HepG2 (cell line): ENCODE data around the gene LSM14B. TPM values are rescaled to one million over a fixed set of nuclear protein-coding genes. Genes with fewer than 3 reads are reported as not detected.

Source experiments
- ARNT2 ChIP-seq: sonication (generic); formaldehyde crosslinking; IDR thresholded peaks from 2 replicates; pipeline ENCODE4 v1.8.0; 2022; ENCODE audit warnings: mild to moderate bottlenecking, low read depth, missing genetic modification reagents, moderate library complexity
- IKZF4 ChIP-seq: sonication (generic); formaldehyde crosslinking; IDR thresholded peaks from 2 replicates; pipeline ENCODE4 v1.5.1; 2020; ENCODE audit warnings: borderline replicate concordance, mild to moderate bottlenecking, low read depth, missing genetic modification reagents; ENCODE audit errors: not compliant biosample characterization
- JARID2 ChIP-seq: sonication (generic); formaldehyde crosslinking; IDR thresholded peaks from 2 replicates; pipeline ENCODE4 v1.8.1; 2023; ENCODE audit warnings: missing genetic modification reagents, inconsistent platforms; ENCODE audit not compliant: insufficient replicate concordance
- KAT2B ChIP-seq: fragments of 150-350 bp; IDR thresholded peaks from 2 replicates; pipeline ENCODE4 v1.6.1; 2014; ENCODE audit warnings: low read depth, low read length, borderline replicate concordance
- NFIC ChIP-seq: IDR thresholded peaks from 2 replicates; pipeline ENCODE4 v1.6.1; 2012; ENCODE audit warnings: mild to moderate bottlenecking, low read length, inconsistent platforms
- PITX1 ChIP-seq: sonication (generic); formaldehyde crosslinking; IDR thresholded peaks from 2 replicates; pipeline ENCODE4 v1.5.1; 2020; ENCODE audit warnings: mild to moderate bottlenecking, missing genetic modification reagents
- POLR2A ChIP-seq, 2 experiments: IDR thresholded peaks; 2 replicates each; pipeline ENCODE4 v1.6.1; 2011; ENCODE audit warnings: low read depth in 2 of 2, low read length in 2 of 2, mild to moderate bottlenecking in 1 of 2, moderate library complexity in 1 of 2; ENCODE audit not compliant: insufficient read depth in 1 of 2
- RARA ChIP-seq: IDR thresholded peaks from 2 replicates; pipeline ENCODE4 v1.6.1; 2016; ENCODE audit warnings: missing genetic modification reagents, missing compliant biosample characterization
- RBAK ChIP-seq: sonication (generic); formaldehyde crosslinking; IDR thresholded peaks from 2 replicates; pipeline ENCODE4 v1.5.1; 2020; ENCODE audit warnings: mild to moderate bottlenecking, missing genetic modification reagents
- RCOR2 ChIP-seq: IDR thresholded peaks from 2 replicates; pipeline ENCODE4 v1.6.1; 2016; ENCODE audit warnings: missing biosample characterization, missing genetic modification reagents
- ZFY ChIP-seq: sonication (generic); formaldehyde crosslinking; IDR thresholded peaks from 2 replicates; pipeline ENCODE4 v1.4.0; 2020; ENCODE audit warnings: missing genetic modification reagents
- ZNF546 ChIP-seq: sonication (generic); formaldehyde crosslinking; conservative IDR thresholded peaks from 2 replicates; pipeline ENCODE4 v1.8.1; 2023; ENCODE audit warnings: mild to moderate bottlenecking, missing genetic modification reagents
- ZNF644 ChIP-seq: IDR thresholded peaks from 2 replicates; pipeline ENCODE4 v1.6.1; 2016; ENCODE audit warnings: low read depth
- ZNF746 ChIP-seq: sonication (generic); formaldehyde crosslinking; IDR thresholded peaks from 2 replicates; pipeline ENCODE4 v1.8.0; 2022; ENCODE audit warnings: mild to moderate bottlenecking, missing genetic modification reagents
- ZNF776 ChIP-seq: sonication (generic); formaldehyde crosslinking; IDR thresholded peaks from 2 replicates; pipeline ENCODE4 v1.4.0; 2020; ENCODE audit warnings: mild to moderate bottlenecking, missing genetic modification reagents
- ZSCAN20 ChIP-seq: sonication (generic); formaldehyde crosslinking; IDR thresholded peaks from 2 replicates; pipeline ENCODE4 v1.4.0; 2020; ENCODE audit warnings: missing genetic modification reagents, mild to moderate bottlenecking, borderline replicate concordance
- ZSCAN22 ChIP-seq: sonication (generic); formaldehyde crosslinking; IDR thresholded peaks from 2 replicates; pipeline ENCODE4 v1.4.0; 2020; ENCODE audit warnings: mild to moderate bottlenecking, missing genetic modification reagents
- polyA plus RNA-seq, 8 experiments: library from polyadenylated mRNA; depleted of rRNA in 3 of 8; stranded (reverse) in 7 of 8; unstranded in 1 of 8; fragments of >200 nt; fragmentation: Illumina TruSeq in 4 of 8; extraction: Trizol in 4 of 8; gene quantifications; 2 replicates each; pipeline versions ENCODE4 v1.2.1 to v1.2.3, GENCODE V29; 2011 to 2016; ENCODE audit warnings: low read depth in 4 of 8, missing spikeins in 1 of 8, mixed read lengths in 1 of 8; ENCODE audit not compliant: insufficient read depth in 1 of 8
- total RNA-seq, 5 experiments: library from RNA; depleted of rRNA; stranded (reverse); fragments of >200 nt; fragmentation: Illumina TruSeq; extraction: Trizol; gene quantifications; 2 replicates each; pipeline ENCODE4 v1.2.3, GENCODE V29; 2016; ENCODE audit warnings: low read depth in 1 of 5
- TF ChIP-seq, protein P1 (sequence below): IDR thresholded peaks from 2 replicates; pipeline ENCODE4 v1.6.1; 2016; ENCODE audit warnings: low read depth, borderline replicate concordance
- TF ChIP-seq, protein P2 (sequence below): fragments of 450-650 bp; IDR thresholded peaks from 2 replicates; pipeline ENCODE4 v1.6.1; 2016
- TF ChIP-seq, protein P3 (sequence below), 2 experiments: IDR thresholded peaks; 2 replicates each; pipeline ENCODE4 v1.6.1; 2011 to 2012; ENCODE audit warnings: low read length in 2 of 2, borderline replicate concordance in 1 of 2, low read depth in 1 of 2, mild to moderate bottlenecking in 1 of 2, moderate library complexity in 1 of 2
- TF ChIP-seq, protein P4 (sequence below): sonication (generic); formaldehyde crosslinking; IDR thresholded peaks from 2 replicates; pipeline ENCODE4 v1.8.1; 2023; ENCODE audit warnings: mild to moderate bottlenecking, inconsistent platforms, moderate library complexity, missing genetic modification reagents, borderline replicate concordance
- TF ChIP-seq, protein P5 (sequence below): sonication (generic); formaldehyde crosslinking; conservative IDR thresholded peaks from 2 replicates; pipeline ENCODE4 v1.4.0; 2020; ENCODE audit warnings: missing genetic modification reagents

Gene LSM14B
- total and polyA plus RNA-seq, 2 of the 13 experiments (the other 11 are each of a cell fraction or from before 2014, with no cell fraction given): 43.3 to 79.2 TPM

DNA sequence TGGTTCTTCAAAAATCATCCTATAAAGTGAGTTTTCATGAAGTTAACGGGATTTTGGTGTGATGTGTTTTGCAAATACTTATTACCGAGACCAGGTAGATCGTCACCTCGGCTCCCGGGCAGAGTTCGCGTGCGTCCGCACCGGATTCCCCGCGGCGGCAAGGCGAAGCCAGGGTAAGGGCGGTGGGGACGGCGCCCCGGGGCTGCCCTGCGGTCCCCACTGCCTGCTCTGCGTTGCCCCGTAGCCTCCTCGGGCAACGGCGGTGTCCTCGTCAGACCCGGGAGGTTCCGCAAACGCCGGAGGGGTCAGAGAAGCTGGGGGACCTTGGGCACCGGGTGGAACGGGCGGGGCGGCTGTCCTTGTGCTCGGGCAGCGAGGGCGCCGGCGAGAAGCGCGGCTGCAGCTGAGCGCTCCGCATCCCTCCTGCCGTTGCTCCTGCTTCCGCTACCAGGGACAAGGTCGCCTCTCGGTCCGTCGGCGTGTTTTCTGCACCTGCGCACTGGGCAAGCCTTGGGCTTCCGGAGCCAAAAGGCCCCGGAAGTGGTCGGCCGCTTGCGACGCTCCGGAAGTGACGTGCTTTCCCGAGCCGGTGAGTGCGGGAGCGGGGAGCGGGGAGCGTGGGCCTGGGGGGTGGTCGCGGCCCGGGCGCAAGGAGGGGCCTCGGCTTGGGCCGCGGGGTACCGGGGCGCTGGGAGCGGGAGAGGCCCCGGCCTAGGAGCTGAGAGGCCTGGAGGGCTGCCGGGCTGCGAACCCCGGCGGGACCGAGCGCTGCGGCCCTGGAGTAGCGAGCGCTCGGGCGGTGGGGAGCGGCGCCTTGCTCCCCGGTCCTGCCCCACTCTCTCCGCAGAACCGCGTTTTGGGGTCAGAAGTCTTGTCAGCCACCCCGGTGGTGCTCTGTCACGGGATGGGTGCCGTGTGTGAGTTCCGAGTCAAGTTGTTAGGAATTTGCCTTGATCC is 60.5 kb downstream of the LSM14B start, which contains the start of gene MTG2 (continued):
- TF ChIP-seq ZNF546 (CRISPR knock-in tag) (peak; percentile 88), RCOR2 (CRISPR knock-in tag) (no peak; the same call in 1 of the 2 replicates), PITX1 (CRISPR knock-in tag) (peak; percentile 90), POLR2A (IDR thresholded peaks at IDR 0.05; ENCODE audit: insufficient read depth in 1 of 2, low read depth in 2 of 2, low read length in 2 of 2) (peak; percentile 97 to 100), IKZF4 (peak; percentile 82), ZSCAN22 (CRISPR knock-in tag) (peak; percentile 74; the same call in 1 of the 2 replicates), ZSCAN20 (CRISPR knock-in tag) (peak; percentile 95; the same call in 1 of the 2 replicates), ZNF644 (CRISPR knock-in tag) (no peak), NFIC (no peak), RARA (CRISPR knock-in tag) (peak; percentile 71), JARID2 (CRISPR knock-in tag) (peak; percentile 94), ZNF776 (CRISPR knock-in tag) (peak; percentile 98), RBAK (CRISPR knock-in tag) (no peak; the same call in 1 of the 2 replicates), ZFY (peak; percentile 99), ARNT2 (peak; percentile 98), KAT2B (no peak), ZNF746 (CRISPR knock-in tag) (0 out of 2 replicates have a peak, but pooled peaks have one; percentile 53)
- TF ChIP-seq, protein P1, sequence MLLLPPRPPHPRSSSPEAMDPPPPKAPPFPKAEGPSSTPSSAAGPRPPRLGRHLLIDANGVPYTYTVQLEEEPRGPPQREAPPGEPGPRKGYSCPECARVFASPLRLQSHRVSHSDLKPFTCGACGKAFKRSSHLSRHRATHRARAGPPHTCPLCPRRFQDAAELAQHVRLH (CRISPR knock-in tag): peak; percentile 98
- TF ChIP-seq, protein P2, sequence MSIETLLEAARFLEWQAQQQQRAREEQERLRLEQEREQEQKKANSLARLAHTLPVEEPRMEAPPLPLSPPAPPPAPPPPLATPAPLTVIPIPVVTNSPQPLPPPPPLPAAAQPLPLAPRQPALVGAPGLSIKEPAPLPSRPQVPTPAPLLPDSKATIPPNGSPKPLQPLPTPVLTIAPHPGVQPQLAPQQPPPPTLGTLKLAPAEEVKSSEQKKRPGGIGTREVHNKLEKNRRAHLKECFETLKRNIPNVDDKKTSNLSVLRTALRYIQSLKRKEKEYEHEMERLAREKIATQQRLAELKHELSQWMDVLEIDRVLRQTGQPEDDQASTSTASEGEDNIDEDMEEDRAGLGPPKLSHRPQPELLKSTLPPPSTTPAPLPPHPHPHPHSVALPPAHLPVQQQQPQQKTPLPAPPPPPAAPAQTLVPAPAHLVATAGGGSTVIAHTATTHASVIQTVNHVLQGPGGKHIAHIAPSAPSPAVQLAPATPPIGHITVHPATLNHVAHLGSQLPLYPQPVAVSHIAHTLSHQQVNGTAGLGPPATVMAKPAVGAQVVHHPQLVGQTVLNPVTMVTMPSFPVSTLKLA: peak; percentile 60
- TF ChIP-seq, protein P3, sequence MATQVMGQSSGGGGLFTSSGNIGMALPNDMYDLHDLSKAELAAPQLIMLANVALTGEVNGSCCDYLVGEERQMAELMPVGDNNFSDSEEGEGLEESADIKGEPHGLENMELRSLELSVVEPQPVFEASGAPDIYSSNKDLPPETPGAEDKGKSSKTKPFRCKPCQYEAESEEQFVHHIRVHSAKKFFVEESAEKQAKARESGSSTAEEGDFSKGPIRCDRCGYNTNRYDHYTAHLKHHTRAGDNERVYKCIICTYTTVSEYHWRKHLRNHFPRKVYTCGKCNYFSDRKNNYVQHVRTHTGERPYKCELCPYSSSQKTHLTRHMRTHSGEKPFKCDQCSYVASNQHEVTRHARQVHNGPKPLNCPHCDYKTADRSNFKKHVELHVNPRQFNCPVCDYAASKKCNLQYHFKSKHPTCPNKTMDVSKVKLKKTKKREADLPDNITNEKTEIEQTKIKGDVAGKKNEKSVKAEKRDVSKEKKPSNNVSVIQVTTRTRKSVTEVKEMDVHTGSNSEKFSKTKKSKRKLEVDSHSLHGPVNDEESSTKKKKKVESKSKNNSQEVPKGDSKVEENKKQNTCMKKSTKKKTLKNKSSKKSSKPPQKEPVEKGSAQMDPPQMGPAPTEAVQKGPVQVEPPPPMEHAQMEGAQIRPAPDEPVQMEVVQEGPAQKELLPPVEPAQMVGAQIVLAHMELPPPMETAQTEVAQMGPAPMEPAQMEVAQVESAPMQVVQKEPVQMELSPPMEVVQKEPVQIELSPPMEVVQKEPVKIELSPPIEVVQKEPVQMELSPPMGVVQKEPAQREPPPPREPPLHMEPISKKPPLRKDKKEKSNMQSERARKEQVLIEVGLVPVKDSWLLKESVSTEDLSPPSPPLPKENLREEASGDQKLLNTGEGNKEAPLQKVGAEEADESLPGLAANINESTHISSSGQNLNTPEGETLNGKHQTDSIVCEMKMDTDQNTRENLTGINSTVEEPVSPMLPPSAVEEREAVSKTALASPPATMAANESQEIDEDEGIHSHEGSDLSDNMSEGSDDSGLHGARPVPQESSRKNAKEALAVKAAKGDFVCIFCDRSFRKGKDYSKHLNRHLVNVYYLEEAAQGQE (IDR thresholded peaks at IDR 0.05; ENCODE audit: borderline replicate concordance in 1 of 2, low read depth in 1 of 2, low read length in 2 of 2): peak in 1 of 2 experiments; percentile 25; a peak in 1 of 4 replicates
- TF ChIP-seq, protein P4, sequence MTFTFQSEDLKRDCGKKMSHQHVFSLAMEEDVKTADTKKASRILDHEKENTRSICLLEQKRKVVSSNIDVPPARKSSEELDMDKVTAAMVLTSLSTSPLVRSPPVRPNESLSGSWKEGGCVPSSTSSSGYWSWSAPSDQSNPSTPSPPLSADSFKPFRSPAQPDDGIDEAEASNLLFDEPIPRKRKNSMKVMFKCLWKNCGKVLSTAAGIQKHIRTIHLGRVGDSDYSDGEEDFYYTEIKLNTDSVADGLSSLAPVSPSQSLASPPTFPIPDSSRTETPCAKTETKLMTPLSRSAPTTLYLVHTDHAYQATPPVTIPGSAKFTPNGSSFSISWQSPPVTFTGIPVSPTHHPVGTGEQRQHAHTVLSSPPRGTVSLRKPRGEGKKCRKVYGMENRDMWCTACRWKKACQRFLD: peak; percentile 97
- TF ChIP-seq, protein P5, sequence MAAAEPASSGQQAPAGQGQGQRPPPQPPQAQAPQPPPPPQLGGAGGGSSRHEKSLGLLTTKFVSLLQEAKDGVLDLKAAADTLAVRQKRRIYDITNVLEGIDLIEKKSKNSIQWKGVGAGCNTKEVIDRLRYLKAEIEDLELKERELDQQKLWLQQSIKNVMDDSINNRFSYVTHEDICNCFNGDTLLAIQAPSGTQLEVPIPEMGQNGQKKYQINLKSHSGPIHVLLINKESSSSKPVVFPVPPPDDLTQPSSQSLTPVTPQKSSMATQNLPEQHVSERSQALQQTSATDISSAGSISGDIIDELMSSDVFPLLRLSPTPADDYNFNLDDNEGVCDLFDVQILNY (CRISPR knock-in tag): peak; percentile 69
